ENCODE data around the gene LRRC7. TPM values are rescaled to one million over a fixed set of nuclear protein-coding genes. Genes with fewer than 3 reads are reported as not detected.

Gene LRRC7
- total RNA-seq, 4 donors from 2014 or later, result 0.62 to 2.1 (median 1.3) TPM

DNA sequence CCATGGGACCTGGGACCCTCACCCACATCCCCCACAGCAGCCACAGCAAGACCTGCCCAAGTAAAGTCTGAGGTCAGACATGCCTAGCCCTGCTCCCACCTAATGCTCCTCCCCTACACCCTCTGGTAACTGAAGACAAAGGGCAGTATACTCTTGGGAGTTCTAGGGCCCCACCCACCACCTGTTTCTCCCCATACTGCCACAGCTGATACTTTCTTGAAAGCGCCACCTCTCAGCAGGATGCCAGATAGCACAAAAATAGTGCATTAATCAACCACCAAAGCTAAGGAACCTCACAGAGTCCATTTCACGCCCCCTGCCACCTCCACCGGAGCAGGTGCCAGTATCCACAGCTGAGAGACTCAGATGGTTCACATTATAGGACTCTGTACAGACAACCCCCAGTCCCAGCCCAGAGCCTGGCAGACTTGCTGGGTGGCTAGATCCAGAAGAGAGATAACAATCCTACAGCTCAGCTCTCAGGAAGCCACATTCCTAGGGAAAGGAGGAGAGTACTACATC is 399.6 kb downstream of the LRRC7 start:
- DNase-seq (no peak), ATAC-seq (no peak)
- in situ Hi-C loops (cut with MboI; ENCODE audit: low sequenced_read_pairs in 4 of 4), result no loop called here
- Histone ChIP-seq H3K36me3 (no peaks in the 10 kb centered on the region), H3K4me3 (no peak overlapping the region), H3K9me3 (no peaks in the 10 kb centered on the region), H3K27me3 (no peaks in the 10 kb centered on the region), H3K4me1 (no peaks in the 10 kb centered on the region), H3K27ac (no peak overlapping the region)
- TF ChIP-seq, protein P1, sequence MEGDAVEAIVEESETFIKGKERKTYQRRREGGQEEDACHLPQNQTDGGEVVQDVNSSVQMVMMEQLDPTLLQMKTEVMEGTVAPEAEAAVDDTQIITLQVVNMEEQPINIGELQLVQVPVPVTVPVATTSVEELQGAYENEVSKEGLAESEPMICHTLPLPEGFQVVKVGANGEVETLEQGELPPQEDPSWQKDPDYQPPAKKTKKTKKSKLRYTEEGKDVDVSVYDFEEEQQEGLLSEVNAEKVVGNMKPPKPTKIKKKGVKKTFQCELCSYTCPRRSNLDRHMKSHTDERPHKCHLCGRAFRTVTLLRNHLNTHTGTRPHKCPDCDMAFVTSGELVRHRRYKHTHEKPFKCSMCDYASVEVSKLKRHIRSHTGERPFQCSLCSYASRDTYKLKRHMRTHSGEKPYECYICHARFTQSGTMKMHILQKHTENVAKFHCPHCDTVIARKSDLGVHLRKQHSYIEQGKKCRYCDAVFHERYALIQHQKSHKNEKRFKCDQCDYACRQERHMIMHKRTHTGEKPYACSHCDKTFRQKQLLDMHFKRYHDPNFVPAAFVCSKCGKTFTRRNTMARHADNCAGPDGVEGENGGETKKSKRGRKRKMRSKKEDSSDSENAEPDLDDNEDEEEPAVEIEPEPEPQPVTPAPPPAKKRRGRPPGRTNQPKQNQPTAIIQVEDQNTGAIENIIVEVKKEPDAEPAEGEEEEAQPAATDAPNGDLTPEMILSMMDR (IDR thresholded peaks at IDR 0.05 in 4 of 5, conservative IDR thresholded peaks at IDR 0.05 in 1 of 5), result no peak
- TF ChIP-seq POLR2A (IDR thresholded peaks at IDR 0.05), result no peak
- intact Hi-C loops (cut with DNase I; ENCODE audit: low total_unique reads), result no loop called here

GRCh38 chr1:69976896-69977295 is 409.2 kb downstream of the LRRC7 start:
- Histone ChIP-seq H3K4me1 (no peaks in the 10 kb centered on the region), H3K9me3 (no peaks in the 10 kb centered on the region), H3K27me3 (no peaks in the 10 kb centered on the region), H3K27ac (no peak overlapping the region), H3K36me3 (no peaks in the 10 kb centered on the region), H3K4me3 (no peak overlapping the region)
- no peak for ATAC-seq
- in situ Hi-C loops (cut with MboI; ENCODE audit: low sequenced_read_pairs in 4 of 4), result no loop called here
- intact Hi-C loops (cut with DNase I; ENCODE audit: low total_unique reads), result no loop called here
- TF ChIP-seq, protein P1 (IDR thresholded peaks at IDR 0.05 in 4 of 5, conservative IDR thresholded peaks at IDR 0.05 in 1 of 5), result no peak
- TF ChIP-seq POLR2A (IDR thresholded peaks at IDR 0.05), result no peak
- no peak for DNase-seq

DNA sequence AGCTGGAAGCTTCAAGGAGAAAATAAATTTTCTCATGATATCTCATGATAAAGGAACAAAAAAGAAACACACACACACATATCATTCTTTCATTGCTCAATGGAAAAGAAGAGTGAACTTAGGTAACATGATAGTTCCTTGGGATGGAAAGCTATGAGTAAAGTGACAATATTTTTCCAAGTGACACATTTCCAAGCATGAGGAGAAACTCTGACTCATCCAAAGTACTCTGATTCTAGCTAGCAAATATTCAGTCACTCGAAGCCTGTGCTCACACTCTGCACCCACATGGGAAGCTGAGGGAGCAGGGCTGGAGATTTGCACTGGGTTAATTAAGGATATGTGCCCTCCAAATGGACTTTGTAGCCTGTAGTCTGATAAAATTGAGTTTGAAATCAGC is 415.3 kb downstream of the LRRC7 start:
- TF ChIP-seq, protein P1 (IDR thresholded peaks at IDR 0.05 in 4 of 5, conservative IDR thresholded peaks at IDR 0.05 in 1 of 5), result no peak
- TF ChIP-seq POLR2A (IDR thresholded peaks at IDR 0.05), result no peak
- Histone ChIP-seq H3K4me1 (no peaks in the 10 kb centered on the region), H3K27ac (no peak overlapping the region), H3K4me3 (no peak overlapping the region), H3K9me3 (no peaks in the 10 kb centered on the region), H3K36me3 (no peaks in the 10 kb centered on the region), H3K27me3 (no peaks in the 10 kb centered on the region)
- ATAC-seq (peak in 1 of 2 donors; percentile 27), DNase-seq (no peak)
- in situ Hi-C loops (cut with MboI; ENCODE audit: low sequenced_read_pairs in 4 of 4) (no loop called here), intact Hi-C loops (cut with DNase I; ENCODE audit: low total_unique reads) (no loop called here)

DNA sequence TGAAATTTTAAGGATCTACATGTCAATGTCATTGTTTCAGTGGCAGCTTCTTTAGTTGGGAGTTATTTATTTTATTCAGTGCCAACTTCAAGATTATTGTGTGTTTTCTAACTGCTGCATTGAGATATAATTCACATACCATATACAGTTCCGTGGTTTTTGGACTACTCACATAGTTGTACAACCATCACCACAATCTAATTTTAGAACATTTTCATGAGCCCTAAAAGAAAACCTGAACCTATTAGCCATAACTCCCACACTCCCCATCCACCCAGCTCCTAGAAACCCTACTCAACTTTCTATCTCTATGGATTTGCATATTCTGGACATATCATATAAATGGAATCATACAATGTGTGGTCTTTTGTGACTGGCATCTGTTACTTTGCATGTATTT is 417.7 kb downstream of the LRRC7 start:
- intact Hi-C loops (cut with DNase I; ENCODE audit: low total_unique reads), result no loop called here
- no peak overlapping the region for H3K27ac ChIP-seq
- no peak for TF ChIP-seq POLR2A (IDR thresholded peaks at IDR 0.05)
- TF ChIP-seq, protein P1 (IDR thresholded peaks at IDR 0.05 in 4 of 5, conservative IDR thresholded peaks at IDR 0.05 in 1 of 5), result no peak
- H3K9me3 ChIP-seq, result no peaks in the 10 kb centered on the region
- no peaks in the 10 kb centered on the region for H3K4me1 ChIP-seq
- DNase-seq (no peak), ATAC-seq (no peak)
- in situ Hi-C loops (cut with MboI; ENCODE audit: low sequenced_read_pairs in 4 of 4), result no loop called here
- H3K4me3 ChIP-seq, result no peak overlapping the region
- no peaks in the 10 kb centered on the region for H3K27me3 ChIP-seq
- H3K36me3 ChIP-seq, result no peaks in the 10 kb centered on the region

DNA sequence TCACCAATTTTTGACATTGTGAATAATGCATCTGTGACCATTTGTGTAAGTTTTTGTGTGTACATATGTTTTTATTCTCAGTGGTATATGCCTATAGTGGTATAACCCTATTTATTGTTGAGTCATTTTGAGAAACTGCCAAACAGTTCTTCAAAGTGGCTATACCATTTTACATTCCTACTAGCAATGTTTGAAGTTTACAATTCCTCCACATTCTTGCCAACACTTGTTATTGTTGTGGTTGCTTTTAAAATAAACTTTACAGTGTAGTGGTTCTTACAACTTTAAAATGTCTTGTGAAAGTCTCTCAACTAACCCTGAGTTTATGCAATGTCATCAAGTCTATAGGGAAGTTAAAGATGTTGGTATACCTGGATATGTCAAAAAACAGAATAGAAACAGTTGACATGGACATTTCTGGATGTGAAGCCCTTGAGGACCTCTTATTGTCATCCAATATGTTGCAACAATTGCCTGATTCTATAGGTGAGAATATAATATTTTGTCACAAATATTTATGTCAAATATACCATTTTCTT is 418.2 kb downstream of the LRRC7 start:
- ATAC-seq (no peak), DNase-seq (no peak)
- TF ChIP-seq, protein P1 (IDR thresholded peaks at IDR 0.05 in 4 of 5, conservative IDR thresholded peaks at IDR 0.05 in 1 of 5), result no peak
- no peak for TF ChIP-seq POLR2A (IDR thresholded peaks at IDR 0.05)
- Histone ChIP-seq H3K9me3 (no peaks in the 10 kb centered on the region), H3K4me1 (no peaks in the 10 kb centered on the region), H3K36me3 (no peaks in the 10 kb centered on the region), H3K27me3 (no peaks in the 10 kb centered on the region), H3K4me3 (no peak overlapping the region), H3K27ac (no peak overlapping the region)
- in situ Hi-C loops (cut with MboI; ENCODE audit: low sequenced_read_pairs in 4 of 4) (no loop called here), intact Hi-C loops (cut with DNase I; ENCODE audit: low total_unique reads) (no loop called here)

All from gastrocnemius medialis (tissue), 4 donors.